ENCODE data around the gene ZNF385A.

GRCh38 chr12:54397157-54397556 is 12.6 kb upstream of the ZNF385A start:
- no peak for TF ChIP-seq CTCF (IDR thresholded peaks at IDR 0.05)
- no peak for TF ChIP-seq POLR2A (IDR thresholded peaks at IDR 0.05)
- no peak for TF ChIP-seq EP300 (IDR thresholded peaks at IDR 0.05)

Measured in upper lobe of left lung (tissue), 4 donors.